Measurements from ENCODE around the gene EDN2.

The EDN2 gene

GRCh38 chr1:41483960-41484401, 502 bp downstream of the EDN2 start:
- DNase-seq (ENCODE audit: low read depth in 2 of 2, low spot score in 1 of 2) = no peak

GRCh38 chr1:41483001-41483850, 1.3 kb downstream of the EDN2 start:
- no peak for DNase-seq (ENCODE audit: low read depth in 2 of 2, low spot score in 1 of 2)

- no peak for DNase-seq (ENCODE audit: low read depth in 2 of 2, low spot score in 1 of 2)
Observed at GRCh38 chr1:41482001-41482765, 2.3 kb downstream of the EDN2 start.

GRCh38 chr1:41481109-41481775, 3.2 kb downstream of the EDN2 start:
- no peak for DNase-seq (ENCODE audit: low read depth in 2 of 2, low spot score in 1 of 2)

- no peak for DNase-seq (ENCODE audit: low read depth in 2 of 2, low spot score in 1 of 2)
Observed at GRCh38 chr1:41480204-41481108, 4.0 kb downstream of the EDN2 start.

GRCh38 chr1:41479808-41480160, 4.7 kb downstream of the EDN2 start:
- DNase-seq (ENCODE audit: low read depth in 2 of 2, low spot score in 1 of 2) = no peak

- no peak for DNase-seq (ENCODE audit: low read depth in 2 of 2, low spot score in 1 of 2)
Observed at GRCh38 chr1:41479000-41479807, 5.3 kb downstream of the EDN2 start.

- no peak for DNase-seq (ENCODE audit: low read depth in 2 of 2, low spot score in 1 of 2)
Observed at GRCh38 chr1:41478118-41478748, 6.2 kb downstream of the EDN2 start.

- no peak for DNase-seq (ENCODE audit: low read depth in 2 of 2, low spot score in 1 of 2)
Observed at GRCh38 chr1:41476807-41477361, 7.6 kb downstream of the EDN2 start.

GRCh38 chr1:41475859-41476567, 8.5 kb downstream of the EDN2 start:
- no peak for DNase-seq (ENCODE audit: low read depth in 2 of 2, low spot score in 1 of 2)

GRCh38 chr1:41475346-41475745, 9.1 kb downstream of the EDN2 start:
- no peak for DNase-seq (ENCODE audit: low read depth in 2 of 2, low spot score in 1 of 2)

- no peak for DNase-seq (ENCODE audit: low read depth in 2 of 2, low spot score in 1 of 2)
Observed at GRCh38 chr1:41474490-41475271, 9.8 kb downstream of the EDN2 start.

GRCh38 chr1:41473738-41474362, 10.6 kb downstream of the EDN2 start:
- DNase-seq (ENCODE audit: low read depth in 2 of 2, low spot score in 1 of 2) = no peak

GRCh38 chr1:41471658-41472057, 12.8 kb downstream of the EDN2 start:
- DNase-seq (ENCODE audit: low read depth in 2 of 2, low spot score in 1 of 2) = no peak

- no peak for DNase-seq (ENCODE audit: low read depth in 2 of 2, low spot score in 1 of 2)
Observed at GRCh38 chr1:41469706-41470105, 14.8 kb downstream of the EDN2 start.

- no peak for DNase-seq (ENCODE audit: low read depth in 2 of 2, low spot score in 1 of 2)
Observed at GRCh38 chr1:41468122-41468762, 16.2 kb downstream of the EDN2 start.

GRCh38 chr1:41467673-41468072, 16.8 kb downstream of the EDN2 start:
- no peak for DNase-seq (ENCODE audit: low read depth in 2 of 2, low spot score in 1 of 2)

Data from stimulated activated CD8-positive, alpha-beta memory T cell treated with anti-CD3 and anti-CD28 coated beads, Interleukin-4, amount 100 ng/mL, for 4 hours (primary cell).